HUES48 (cell line): ENCODE results near the gene DDHD1.

Experiments used
- H3K27ac ChIP-seq: one replicate; pipeline ENCODE4 v1.7.0; 2013; ENCODE audit warnings: low read depth, low read length, inconsistent platforms
- H3K27me3 ChIP-seq: 2 replicates; pipeline ENCODE4 v1.6.1; 2013; ENCODE audit warnings: mild to moderate bottlenecking, low read length; ENCODE audit not compliant: control insufficient read depth, insufficient read depth
- H3K36me3 ChIP-seq: 2 replicates; pipeline ENCODE4 v1.6.1; 2013; ENCODE audit warnings: low read length; ENCODE audit not compliant: control insufficient read depth, insufficient read depth
- H3K4me1 ChIP-seq: 2 replicates; pipeline ENCODE4 v1.6.1; 2013; ENCODE audit warnings: mild to moderate bottlenecking, low read length; ENCODE audit not compliant: control insufficient read depth, insufficient read depth
- H3K4me3 ChIP-seq: 2 replicates; pipeline ENCODE4 v1.5.1; 2013; ENCODE audit warnings: mild to moderate bottlenecking, low read depth, low read length
- H3K9ac ChIP-seq: 2 replicates; pipeline ENCODE4 v1.6.1; 2013; ENCODE audit warnings: mild to moderate bottlenecking, low read depth, low read length, moderate library complexity
- H3K9me3 ChIP-seq: 2 replicates; pipeline ENCODE4 v1.6.1; 2013; ENCODE audit warnings: low read length; ENCODE audit not compliant: control insufficient read depth, insufficient read depth

DDHD1 gene

GRCh38 chr14:52992236-52992870, 160.8 kb downstream of the DDHD1 start:
- Histone ChIP-seq H3K4me1 (no peaks in the 10 kb centered on the region), H3K27ac (no peak overlapping the region), H3K27me3 (no peaks in the 10 kb centered on the region), H3K9me3 (no peaks in the 10 kb centered on the region), H3K36me3 (no peaks in the 10 kb centered on the region), H3K4me3 (no peak overlapping the region), H3K9ac (no peak overlapping the region)

GRCh38 chr14:52988139-52988538, 165.0 kb downstream of the DDHD1 start:
- no peak overlapping the region for H3K4me3 ChIP-seq
- H3K36me3 ChIP-seq: no peaks in the 10 kb centered on the region

GRCh38 chr14:52987514-52987913, 165.6 kb downstream of the DDHD1 start:
- H3K27ac ChIP-seq: no peak overlapping the region
- no peaks in the 10 kb centered on the region for H3K36me3 ChIP-seq
- no peaks in the 10 kb centered on the region for H3K4me1 ChIP-seq
- no peak overlapping the region for H3K9ac ChIP-seq
- no peak overlapping the region for H3K4me3 ChIP-seq
- H3K27me3 ChIP-seq: no peaks in the 10 kb centered on the region
- no peaks in the 10 kb centered on the region for H3K9me3 ChIP-seq

More at GRCh38 chr14:52988139-52988538, 165.0 kb downstream of the DDHD1 start:
- Histone ChIP-seq H3K4me1 (no peaks in the 10 kb centered on the region), H3K9me3 (no peaks in the 10 kb centered on the region), H3K9ac (no peak overlapping the region), H3K27me3 (no peaks in the 10 kb centered on the region), H3K27ac (no peak overlapping the region)

- H3K36me3 ChIP-seq: no peaks in the 10 kb centered on the region
- H3K27me3 ChIP-seq: no peaks in the 10 kb centered on the region
- H3K27ac ChIP-seq: no peak overlapping the region
- no peaks in the 10 kb centered on the region for H3K4me1 ChIP-seq
- H3K9ac ChIP-seq: no peak overlapping the region
- H3K9me3 ChIP-seq: no peaks in the 10 kb centered on the region
- no peak overlapping the region for H3K4me3 ChIP-seq
These were observed 166.1 kb downstream of the DDHD1 start for GRCh38 chr14:52987042-52987441.
